H7 (cell line): ENCODE data around the gene KCNJ9. TPM values are rescaled to one million over a fixed set of nuclear protein-coding genes. Genes with fewer than 3 reads are reported as not detected.

Source experiments
- DNase-seq: peaks from one replicate; pipeline ENCODE4 v3.0.0; 2012
- H3K27me3 ChIP-seq: 2 replicates; pipeline ENCODE4 v1.6.0; 2011; ENCODE audit warnings: mild to moderate bottlenecking, low read length; ENCODE audit not compliant: control insufficient read depth, insufficient read depth
- H3K36me3 ChIP-seq: replicated peaks from 2 replicates; pipeline ENCODE4 v1.5.1; 2011; ENCODE audit warnings: low read length; ENCODE audit not compliant: control insufficient read depth, insufficient read depth
- H3K4me3 ChIP-seq: 2 replicates; pipeline ENCODE4 v1.5.1; 2011; ENCODE audit warnings: low read depth, mild to moderate bottlenecking, control low read depth, low read length, moderate library complexity; ENCODE audit not compliant: insufficient read depth
- total RNA-seq: library from RNA; depleted of rRNA; stranded (reverse); fragments of >200 nt; shearing (Covaris generic); gene quantifications from 2 replicates; pipeline ENCODE4 v1.2.3, GENCODE V29; 2014

Gene KCNJ9
- total RNA-seq, 1 experiment from 2014 or later = not detected

DNA sequence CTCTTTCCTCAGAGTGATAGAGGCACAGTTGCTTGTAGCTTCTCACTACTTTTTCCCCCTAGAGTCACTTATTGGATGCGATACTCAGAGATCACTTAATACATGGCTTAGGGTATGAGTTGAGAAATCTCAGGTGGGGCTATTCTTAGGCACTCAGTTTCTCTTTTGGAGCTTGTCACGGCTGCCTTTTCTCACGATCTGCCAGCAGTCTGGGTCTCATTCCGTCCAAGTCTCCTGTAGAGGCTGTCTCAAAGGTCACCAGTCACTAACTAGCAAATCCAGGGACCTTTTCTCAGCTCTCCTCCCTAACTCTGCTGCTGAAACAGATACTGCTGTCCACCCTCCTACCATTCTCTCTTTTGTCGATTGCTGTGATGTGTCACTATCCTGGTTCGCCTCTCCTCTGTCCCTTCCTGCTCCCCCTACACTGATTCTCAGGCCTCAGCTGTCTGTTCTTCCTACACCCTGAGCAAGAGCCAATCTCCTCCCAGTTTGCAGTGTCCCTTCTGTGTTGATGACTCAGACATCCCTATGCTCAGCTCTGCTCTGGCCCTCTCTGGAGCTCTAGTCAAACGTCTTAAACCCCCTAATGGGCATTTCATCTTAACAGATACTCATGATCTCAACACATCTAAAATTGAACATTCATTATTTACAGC lies 46.7 kb downstream of the KCNJ9 start:
- H3K4me3 ChIP-seq = no peak overlapping the region
- peaks cover 9% of the 10 kb centered on the region for H3K36me3 ChIP-seq
- peak; percentile 9 for DNase-seq
- H3K27me3 ChIP-seq = no peaks in the 10 kb centered on the region

DNA sequence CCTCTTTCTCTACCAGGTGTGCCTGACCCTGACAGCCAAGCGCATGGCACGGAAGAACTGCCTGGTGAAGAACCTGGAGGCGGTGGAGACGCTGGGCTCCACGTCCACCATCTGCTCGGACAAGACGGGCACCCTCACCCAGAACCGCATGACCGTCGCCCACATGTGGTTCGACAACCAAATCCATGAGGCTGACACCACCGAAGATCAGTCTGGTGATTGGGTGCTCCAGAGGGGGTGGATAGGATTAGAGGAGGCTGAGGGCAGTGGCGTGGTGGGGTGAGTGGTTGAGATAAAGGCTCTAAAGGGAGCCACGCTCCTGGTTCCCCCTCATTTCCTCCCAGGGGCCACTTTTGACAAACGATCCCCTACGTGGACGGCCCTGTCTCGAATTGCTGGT lies 47.3 kb downstream of the KCNJ9 start:
- Histone ChIP-seq H3K27me3 (no peaks in the 10 kb centered on the region), H3K36me3 (peaks cover 8% of the 10 kb centered on the region)
- peak; percentile 15 for DNase-seq

DNA sequence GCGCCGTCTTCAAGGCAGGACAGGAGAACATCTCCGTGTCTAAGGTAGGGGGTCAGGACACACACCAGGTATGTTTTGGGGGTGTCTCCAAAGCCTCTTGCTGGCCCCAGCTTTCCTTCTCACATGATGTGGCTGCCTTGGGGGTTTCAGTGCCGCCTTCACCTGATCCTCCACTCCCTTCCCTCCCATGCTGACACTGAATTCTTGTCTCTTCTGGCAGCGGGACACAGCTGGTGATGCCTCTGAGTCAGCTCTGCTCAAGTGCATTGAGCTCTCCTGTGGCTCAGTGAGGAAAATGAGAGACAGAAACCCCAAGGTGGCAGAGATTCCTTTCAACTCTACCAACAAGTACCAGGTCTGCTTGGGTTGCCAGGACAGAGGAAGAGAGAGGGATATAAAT lies 47.7 kb downstream of the KCNJ9 start:
- Histone ChIP-seq H3K4me3 (no peak overlapping the region), H3K27me3 (no peaks in the 10 kb centered on the region), H3K36me3 (peaks cover 7% of the 10 kb centered on the region)
- peak; percentile 7 for DNase-seq

More for the DNA sequence above, 47.3 kb downstream of the KCNJ9 start:
- no peak overlapping the region for H3K4me3 ChIP-seq

DNA sequence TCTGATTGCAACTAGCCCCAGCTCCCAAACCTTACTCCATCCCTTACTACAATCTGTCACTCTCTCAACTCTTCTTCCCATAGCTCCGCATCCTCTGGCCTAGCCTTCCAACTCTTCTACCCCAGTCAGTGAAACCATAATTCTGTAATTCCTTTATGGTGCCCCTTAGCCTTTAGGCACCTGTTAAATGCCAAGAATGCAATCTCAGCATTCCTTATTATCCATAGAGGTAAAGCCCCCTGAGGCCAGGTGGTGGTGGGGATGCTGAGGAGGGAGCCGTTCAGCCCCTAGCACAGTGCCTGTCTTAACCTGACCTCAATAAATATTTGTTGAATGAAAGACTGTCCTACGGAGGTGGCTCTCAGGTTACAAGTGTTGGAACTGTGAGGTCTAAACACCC lies 48.2 kb downstream of the KCNJ9 start:
- Histone ChIP-seq H3K36me3 (peaks cover 7% of the 10 kb centered on the region), H3K27me3 (no peaks in the 10 kb centered on the region), H3K4me3 (no peak overlapping the region)
- DNase-seq = peak; percentile 15

DNA sequence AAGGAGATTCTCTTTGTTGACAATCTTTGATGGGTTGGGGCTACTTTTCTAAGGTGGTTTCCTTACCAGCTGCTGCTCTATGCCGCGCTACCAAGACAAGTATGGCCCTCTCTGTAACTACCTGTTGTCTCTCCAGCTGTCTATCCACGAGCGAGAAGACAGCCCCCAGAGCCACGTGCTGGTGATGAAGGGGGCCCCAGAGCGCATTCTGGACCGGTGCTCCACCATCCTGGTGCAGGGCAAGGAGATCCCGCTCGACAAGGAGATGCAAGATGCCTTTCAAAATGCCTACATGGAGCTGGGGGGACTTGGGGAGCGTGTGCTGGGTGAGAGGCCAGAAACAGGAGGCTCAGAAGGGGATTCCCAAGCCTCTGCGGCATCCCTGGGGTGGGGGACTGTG lies 48.6 kb downstream of the KCNJ9 start:
- Histone ChIP-seq H3K4me3 (no peak overlapping the region), H3K36me3 (peaks cover 7% of the 10 kb centered on the region), H3K27me3 (no peaks in the 10 kb centered on the region)
- no peak for DNase-seq

DNA sequence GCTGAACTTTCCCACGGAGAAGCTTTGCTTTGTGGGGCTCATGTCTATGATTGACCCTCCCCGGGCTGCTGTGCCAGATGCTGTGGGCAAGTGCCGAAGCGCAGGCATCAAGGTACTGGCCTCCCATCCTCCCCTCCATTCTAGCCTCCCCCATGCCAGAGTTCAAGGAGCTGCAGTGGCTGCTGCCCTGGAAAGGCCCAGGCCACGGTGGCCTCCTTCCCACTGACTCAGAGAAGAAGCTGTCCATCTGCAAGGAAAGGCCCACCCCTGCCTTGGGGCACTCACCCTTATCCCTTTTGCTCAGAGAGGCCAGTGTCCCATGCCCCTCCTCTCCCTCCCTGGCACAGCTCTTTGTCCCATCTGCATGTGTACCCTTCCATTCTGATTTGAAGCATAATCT lies 49.1 kb downstream of the KCNJ9 start:
- H3K4me3 ChIP-seq = no peak overlapping the region

DNA sequence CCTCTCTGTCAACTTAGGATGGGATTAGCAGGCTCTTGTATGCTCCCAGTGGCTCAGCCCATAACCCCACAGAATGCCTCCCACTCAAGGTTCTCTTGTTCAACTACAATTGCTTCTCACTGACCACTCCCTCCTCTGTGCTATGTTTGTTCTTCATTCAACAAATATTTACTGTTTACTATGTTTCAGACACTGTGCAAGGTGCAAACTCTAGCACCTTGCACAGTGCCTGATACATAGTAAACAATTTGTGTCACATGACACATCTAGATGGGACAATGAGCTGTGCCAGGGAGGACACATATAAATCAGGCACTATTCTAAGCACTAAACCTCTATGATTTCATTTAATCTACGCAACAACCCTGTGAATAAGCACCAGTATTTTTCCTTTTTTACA lies 49.6 kb downstream of the KCNJ9 start:
- Histone ChIP-seq H3K4me3 (no peak overlapping the region), H3K36me3 (peaks cover 6% of the 10 kb centered on the region), H3K27me3 (no peaks in the 10 kb centered on the region)
- peak; percentile 4 for DNase-seq

More for the DNA sequence above, 49.1 kb downstream of the KCNJ9 start:
- H3K36me3 ChIP-seq = peaks cover 7% of the 10 kb centered on the region
- H3K27me3 ChIP-seq = no peaks in the 10 kb centered on the region
- peak; percentile 7 for DNase-seq

DNA sequence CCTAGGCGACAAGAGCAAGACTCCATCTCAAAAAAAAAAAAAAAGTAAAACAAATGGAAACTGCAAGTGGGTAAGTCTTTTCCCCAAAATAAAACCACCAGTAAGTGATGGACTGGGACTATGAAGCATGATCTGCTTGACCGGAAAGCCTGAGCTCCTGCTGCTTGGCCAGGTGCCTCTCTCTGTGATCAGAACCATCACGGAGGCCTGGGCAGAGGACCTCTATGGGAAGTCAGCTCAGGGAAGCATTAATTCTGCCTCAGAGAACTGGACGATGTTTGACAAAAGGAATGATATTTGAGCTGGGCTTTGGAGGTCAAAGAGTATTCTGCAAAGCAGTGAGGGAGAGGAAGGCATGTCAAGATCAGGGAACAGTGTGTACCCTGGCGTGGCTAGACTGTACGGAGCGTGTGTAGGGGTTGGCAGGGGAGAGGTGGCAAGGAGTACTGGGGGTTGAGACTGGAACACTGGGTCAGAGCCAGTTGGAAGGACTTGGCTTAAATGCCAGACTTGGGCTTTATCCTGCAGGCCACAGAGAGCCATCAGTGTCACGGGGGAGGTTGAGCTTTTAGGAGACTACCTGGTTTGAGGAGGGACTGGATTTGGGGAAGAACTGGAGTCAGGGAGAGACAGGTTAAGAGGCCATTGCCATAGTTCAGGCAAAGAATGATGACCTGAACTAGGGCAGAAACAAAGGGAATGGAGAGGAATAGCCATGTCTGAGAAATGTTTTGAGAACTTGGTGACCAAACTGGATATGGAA lies 50.6 kb downstream of the KCNJ9 start:
- Histone ChIP-seq H3K4me3 (no peak overlapping the region), H3K36me3 (peaks cover 6% of the 10 kb centered on the region), H3K27me3 (no peaks in the 10 kb centered on the region)
- peak; percentile 9 for DNase-seq

DNA sequence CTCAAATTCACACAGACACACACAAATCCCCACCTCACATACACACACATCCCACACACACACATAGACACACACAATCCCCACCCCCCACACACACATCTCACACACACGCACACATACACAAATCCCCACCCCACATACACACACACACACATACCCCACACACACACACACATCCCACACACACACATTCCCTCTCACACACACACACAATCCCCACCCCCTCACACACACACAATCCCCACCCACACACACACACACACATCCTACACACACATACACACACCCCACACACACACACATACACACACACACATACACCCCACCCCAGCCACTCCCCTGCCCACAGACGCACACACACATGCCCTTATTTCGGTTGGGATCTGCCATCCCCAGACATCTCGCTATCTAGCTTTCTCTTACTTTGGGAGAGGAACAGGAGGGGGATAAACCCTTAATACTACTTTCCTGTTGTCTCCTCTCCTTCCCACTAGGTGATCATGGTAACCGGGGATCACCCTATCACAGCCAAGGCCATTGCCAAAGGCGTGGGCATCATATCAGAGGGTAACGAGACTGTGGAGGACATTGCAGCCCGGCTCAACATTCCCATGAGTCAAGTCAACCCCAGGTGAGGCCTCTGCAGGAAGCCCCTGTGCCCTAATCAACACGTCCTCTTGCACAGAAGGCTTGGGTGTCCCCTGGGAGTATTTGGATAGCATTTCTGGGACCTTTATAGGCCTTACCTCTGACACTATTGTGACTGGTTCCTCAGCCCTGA lies 52.8 kb downstream of the KCNJ9 start:
- peak; percentile 11 for DNase-seq
- Histone ChIP-seq H3K4me3 (no peak overlapping the region), H3K27me3 (no peaks in the 10 kb centered on the region), H3K36me3 (peaks cover 3% of the 10 kb centered on the region)

DNA sequence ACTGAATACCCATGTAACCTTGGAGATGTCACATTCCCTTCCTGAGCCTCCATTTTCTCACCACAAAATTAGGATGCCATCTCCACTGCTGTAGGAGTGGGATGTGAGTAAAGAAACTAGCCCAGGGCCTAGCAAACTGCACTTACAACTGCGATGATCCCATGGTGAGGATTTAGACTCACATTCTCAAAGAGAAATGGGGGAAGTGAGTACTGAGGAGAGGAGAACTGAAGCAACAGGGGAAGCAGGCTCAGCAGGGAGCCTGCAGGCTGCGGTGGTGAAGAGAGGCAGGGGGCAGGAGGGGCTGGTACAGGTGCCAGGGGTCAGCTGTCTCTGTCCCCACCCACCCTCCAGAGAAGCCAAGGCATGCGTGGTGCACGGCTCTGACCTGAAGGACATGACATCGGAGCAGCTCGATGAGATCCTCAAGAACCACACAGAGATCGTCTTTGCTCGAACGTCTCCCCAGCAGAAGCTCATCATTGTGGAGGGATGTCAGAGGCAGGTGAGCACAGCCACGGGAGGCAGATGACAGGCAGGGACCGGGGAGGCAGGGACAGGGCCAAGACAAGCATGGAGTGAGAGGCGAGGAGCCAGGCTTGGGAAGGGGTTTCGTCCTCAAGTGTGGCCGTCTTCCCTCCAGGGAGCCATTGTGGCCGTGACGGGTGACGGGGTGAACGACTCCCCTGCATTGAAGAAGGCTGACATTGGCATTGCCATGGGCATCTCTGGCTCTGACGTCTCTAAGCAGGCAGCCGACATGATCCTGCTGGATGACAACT lies 53.6 kb downstream of the KCNJ9 start:
- DNase-seq = peak; percentile 22
- no peaks in the 10 kb centered on the region for H3K27me3 ChIP-seq
- H3K4me3 ChIP-seq = no peak overlapping the region
- H3K36me3 ChIP-seq = peaks cover 3% of the 10 kb centered on the region

DNA sequence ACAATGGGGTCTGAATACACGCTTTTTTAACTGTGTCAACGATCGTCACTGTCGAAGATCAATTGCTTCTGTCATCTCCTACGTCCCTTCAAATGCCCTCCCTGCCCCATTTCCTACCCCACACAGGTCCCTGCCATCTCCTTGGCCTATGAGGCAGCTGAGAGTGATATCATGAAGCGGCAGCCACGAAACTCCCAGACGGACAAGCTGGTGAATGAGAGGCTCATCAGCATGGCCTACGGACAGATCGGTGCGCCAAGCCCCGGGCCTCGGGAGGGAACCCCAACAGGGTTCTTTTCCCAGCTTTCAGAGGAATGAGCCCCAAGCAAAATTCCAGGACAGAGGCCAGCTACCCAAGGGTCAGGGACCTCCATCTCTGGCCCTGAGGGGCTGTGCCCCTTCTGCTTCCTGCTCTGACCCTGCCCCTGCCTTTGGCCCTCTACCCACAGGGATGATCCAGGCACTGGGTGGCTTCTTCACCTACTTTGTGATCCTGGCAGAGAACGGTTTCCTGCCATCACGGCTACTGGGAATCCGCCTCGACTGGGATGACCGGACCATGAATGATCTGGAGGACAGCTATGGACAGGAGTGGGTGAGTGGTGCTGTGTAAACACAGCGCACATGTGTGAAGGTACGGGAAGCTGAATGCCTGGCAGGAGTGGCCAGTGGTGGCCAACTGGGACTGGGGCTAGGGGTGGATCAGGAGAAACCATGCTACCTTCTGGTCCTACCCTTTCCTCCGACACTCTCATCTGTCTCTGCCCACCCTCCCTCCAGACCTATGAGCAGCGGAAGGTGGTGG lies 55.0 kb downstream of the KCNJ9 start:
- no peak for DNase-seq
- no peak overlapping the region for H3K4me3 ChIP-seq
- H3K36me3 ChIP-seq = peaks cover 1% of the 10 kb centered on the region
- no peaks in the 10 kb centered on the region for H3K27me3 ChIP-seq

DNA sequence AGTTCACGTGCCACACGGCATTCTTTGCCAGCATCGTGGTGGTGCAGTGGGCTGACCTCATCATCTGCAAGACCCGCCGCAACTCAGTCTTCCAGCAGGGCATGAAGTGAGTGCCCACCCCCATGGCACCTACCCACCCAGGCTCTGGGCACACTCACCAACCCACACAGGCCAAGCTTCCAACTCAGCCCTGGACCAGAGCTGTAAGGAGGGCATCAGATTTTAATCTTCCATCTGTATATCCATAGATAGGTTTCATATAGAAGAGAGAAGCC lies 55.5 kb downstream of the KCNJ9 start:
- H3K4me3 ChIP-seq = no peak overlapping the region
- DNase-seq = no peak
- H3K27me3 ChIP-seq = no peaks in the 10 kb centered on the region

DNA sequence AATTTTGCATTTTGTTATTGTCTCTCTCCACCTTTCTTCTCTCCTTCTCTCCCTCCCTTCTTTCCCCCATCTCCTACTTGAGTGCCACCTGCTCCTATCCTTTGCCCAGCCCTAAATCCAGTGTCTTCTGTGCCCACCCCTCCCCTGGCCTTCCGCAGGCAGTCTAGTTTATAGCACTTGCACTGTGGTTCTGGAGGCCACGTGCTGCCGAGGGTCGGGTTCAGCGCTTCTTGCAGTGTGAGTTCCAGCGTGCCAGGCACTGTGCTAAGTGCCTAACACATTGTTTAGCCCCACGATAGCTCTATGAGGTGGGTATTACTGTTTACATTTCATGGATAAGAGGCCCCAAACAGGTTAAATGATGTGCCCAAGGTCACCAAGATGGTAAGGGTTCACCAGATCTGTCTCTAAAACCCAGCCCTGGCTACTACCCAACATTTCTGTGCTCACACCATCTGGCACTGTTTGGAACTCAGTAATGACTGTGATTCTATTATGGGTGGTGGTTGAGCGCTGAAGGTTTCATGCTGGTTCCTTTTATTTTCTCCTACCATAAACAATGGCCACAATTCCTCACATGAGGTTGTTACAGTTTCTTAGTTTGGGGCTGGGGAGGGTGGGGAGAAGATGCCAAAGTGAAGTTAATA lies 56.0 kb downstream of the KCNJ9 start:
- H3K4me3 ChIP-seq = no peak overlapping the region
- DNase-seq = no peak
- H3K36me3 ChIP-seq = peaks cover 1% of the 10 kb centered on the region
- no peaks in the 10 kb centered on the region for H3K27me3 ChIP-seq

More for the DNA sequence above, 55.5 kb downstream of the KCNJ9 start:
- H3K36me3 ChIP-seq = peaks cover 1% of the 10 kb centered on the region
